A549 (cell line): ENCODE results near the gene ZFYVE9. TPM values are rescaled to one million over a fixed set of nuclear protein-coding genes. Genes with fewer than 3 reads are reported as not detected.
A peak's percentile ranks its signal among the peaks of the same experiment; 100 is the strongest.
"Not testable (repeated sequence)": the region's sequence is repeated elsewhere in the genome, so short reads cannot be mapped to it uniquely, and the experiment has no call there.

Experiments
- ATAC-seq, 2 experiments: fragments of 200-7000 bp in 1 of 2; fragments of >200 bp in 1 of 2; cut with Nextera tagmentation in 1 of 2; cut with Tn5 transposase in 1 of 2; 3 replicates each; pipeline versions ENCODE4 v1.8.0 to v1.9.1; 2018 to 2020; ENCODE audit warnings: mild to moderate bottlenecking in 1 of 2, moderate library complexity in 1 of 2
- CTCF ChIA-PET: fragments of 300-600 bp; sonication (Branson Sonifier 250); formaldehyde crosslinking; extraction: SDS; loops from one replicate; lab custom pipeline; 2021; ENCODE audit warnings: antibody characterized with exemption, inconsistent platforms; lab: Yijun Ruan, JAX
- POLR2A ChIA-PET: fragments of 350-600 bp; formaldehyde crosslinking; extraction: SDS; loops from one replicate; lab custom pipeline; 2021; ENCODE audit warnings: antibody characterized with exemption, inconsistent platforms; lab: Yijun Ruan, JAX
- DNase-seq, 2 experiments: peaks; one replicate each; pipeline versions ENCODE4 v3.0.0 to v3.0.0-alpha.2; 2011 to 2016; ENCODE audit warnings: low read depth in 1 of 2, low spot score in 1 of 2
- FAIRE-seq: peaks from 2 replicates; lab custom pipeline; 2011; peaks lifted over from hg19 to GRCh38; lab: Jason Lieb, UNC
- H3K27ac ChIP-seq, 2 experiments: fragments of >200 bp; sonication (Bioruptor Twin); formaldehyde crosslinking; 3 replicates each; pipeline ENCODE4 v1.5.1; 2016 to 2017
- H3K4me1 ChIP-seq: fragments of >200 bp; sonication (Bioruptor Twin); formaldehyde crosslinking; 3 replicates; pipeline ENCODE4 v1.6.1; 2016
- H3K4me2 ChIP-seq: fragments of >200 bp; sonication (Bioruptor Twin); formaldehyde crosslinking; 3 replicates; pipeline ENCODE4 v1.6.1; 2016
- H3K4me3 ChIP-seq: fragments of >200 bp; sonication (Bioruptor Twin); formaldehyde crosslinking; 3 replicates; pipeline ENCODE4 v1.5.1; 2016
- H3K9me3 ChIP-seq: fragments of >200 bp; sonication (Bioruptor Twin); formaldehyde crosslinking; 3 replicates; pipeline ENCODE4 v1.6.1; 2016
- BHLHE40 ChIP-seq: IDR thresholded peaks from 2 replicates; pipeline ENCODE4 v1.6.1; 2012; ENCODE audit warnings: low read depth, low read length, inconsistent platforms
- CBX2 ChIP-seq: fragments of 200-600 bp; sonication (generic); IDR thresholded peaks from 2 replicates; pipeline ENCODE4 v1.6.1; 2016; ENCODE audit warnings: low read depth, mild to moderate bottlenecking, borderline replicate concordance
- CBX8 ChIP-seq: fragments of 200-600 bp; sonication (generic); IDR thresholded peaks from 2 replicates; pipeline ENCODE4 v1.6.1; 2016
- CHD4 ChIP-seq: fragments of 200-600 bp; sonication (generic); IDR thresholded peaks from 2 replicates; pipeline ENCODE4 v1.6.1; 2016; ENCODE audit warnings: antibody characterized with exemption, mild to moderate bottlenecking, borderline replicate concordance
- CTCF ChIP-seq: fragments of >200 bp; sonication (Bioruptor Twin); formaldehyde crosslinking; IDR thresholded peaks from 3 replicates; pipeline ENCODE4 v1.5.1; 2016
- EHF ChIP-seq: fragments of 250-450 bp; sonication (Bioruptor Pico); IDR thresholded peaks from 2 replicates; pipeline ENCODE4 v1.5.0; 2020; ENCODE audit warnings: mild to moderate bottlenecking
- FOSB ChIP-seq: fragments of 250-450 bp; sonication (Bioruptor Pico); IDR thresholded peaks from 2 replicates; pipeline ENCODE4 v1.5.0; 2020; ENCODE audit warnings: mild to moderate bottlenecking, moderate library complexity
- FOXS1 ChIP-seq: fragments of 250-450 bp; sonication (Bioruptor Pico); IDR thresholded peaks from 2 replicates; pipeline ENCODE4 v1.5.0; 2020; ENCODE audit warnings: mild to moderate bottlenecking, moderate library complexity
- GATA3 ChIP-seq: IDR thresholded peaks from 2 replicates; pipeline ENCODE4 v1.6.1; 2012; ENCODE audit warnings: borderline replicate concordance
- HDAC2 ChIP-seq: fragments of 200-600 bp; sonication (generic); IDR thresholded peaks from 2 replicates; pipeline ENCODE4 v1.6.1; 2016
- HES2 ChIP-seq: fragments of >200 bp; sonication (Bioruptor Twin); formaldehyde crosslinking; IDR thresholded peaks from 2 replicates; pipeline ENCODE4 v1.6.1; 2016
- HMGXB4 ChIP-seq: fragments of 250-450 bp; sonication (Bioruptor Pico); IDR thresholded peaks from 2 replicates; pipeline ENCODE4 v1.5.0; 2021; ENCODE audit warnings: mild to moderate bottlenecking, moderate library complexity, borderline replicate concordance
- HOXA7 ChIP-seq: fragments of 250-450 bp; sonication (Bioruptor Pico); IDR thresholded peaks from 2 replicates; pipeline ENCODE4 v1.5.0; 2020; ENCODE audit warnings: mild to moderate bottlenecking, moderate library complexity
- HOXB13 ChIP-seq: fragments of 250-450 bp; sonication (Bioruptor Pico); IDR thresholded peaks from 2 replicates; pipeline ENCODE4 v1.5.0; 2020; ENCODE audit warnings: low read depth, mild to moderate bottlenecking, moderate library complexity
- JUNB ChIP-seq: fragments of >200 bp; sonication (Bioruptor Twin); formaldehyde crosslinking; IDR thresholded peaks from 2 replicates; pipeline ENCODE4 v1.6.1; 2016
- KDM5A ChIP-seq: fragments of 200-600 bp; sonication (generic); IDR thresholded peaks from 2 replicates; pipeline ENCODE4 v1.6.1; 2016; ENCODE audit warnings: antibody characterized with exemption, mild to moderate bottlenecking
- MAFK ChIP-seq: fragments of 450-650 bp; IDR thresholded peaks from 2 replicates; pipeline ENCODE4 v1.6.1; 2014; ENCODE audit not compliant: partially characterized antibody
- NFE2L2 ChIP-seq: fragments of 150-350 bp; conservative IDR thresholded peaks from 2 replicates; pipeline ENCODE4 v1.6.1; 2014; ENCODE audit warnings: low read length
- POLR2A ChIP-seq: IDR thresholded peaks from 2 replicates; pipeline ENCODE4 v1.6.1; 2012; ENCODE audit warnings: mild to moderate bottlenecking, low read length
- SREBF2 ChIP-seq: fragments of 450-650 bp; IDR thresholded peaks from 2 replicates; pipeline ENCODE4 v1.6.1; 2014; ENCODE audit warnings: mild to moderate bottlenecking, moderate library complexity
- WGBS: methylation state at CpG from one replicate; pipeline ENCODE4 v1.1.6; 2017; ENCODE audit errors: missing lambda C conversion rate; 5-methylcytosine and 5-hydroxymethylcytosine counted together
- polyA plus RNA-seq, 4 experiments: library from polyadenylated mRNA; depleted of rRNA in 3 of 4; stranded (reverse); fragments of >200 nt; fragmentation: RNase III in 1 of 4; extraction: RNeasy Plus Mini Kit Qiagen cat#74134 plus additional on column Dnase treatment in 1 of 4; gene quantifications; 2 replicates in 3 of 4; 3 replicates in 1 of 4; pipeline ENCODE4 v1.2.3, GENCODE V29; 2011 to 2017
- TF ChIP-seq, protein P1 (sequence below): fragments of 200-600 bp; sonication (generic); IDR thresholded peaks from 2 replicates; pipeline ENCODE4 v1.6.1; 2016; ENCODE audit warnings: antibody characterized with exemption, mild to moderate bottlenecking, moderate library complexity
- TF ChIP-seq, protein P2 (sequence below): fragments of >200 bp; sonication (Bioruptor Twin); formaldehyde crosslinking; IDR thresholded peaks from 3 replicates; pipeline ENCODE4 v1.6.1; 2016

The ZFYVE9 gene
- polyA plus RNA-seq, 2 of the 4 experiments (the other 2 are of a cell fraction): 7.1 to 11.9 TPM

DNA sequence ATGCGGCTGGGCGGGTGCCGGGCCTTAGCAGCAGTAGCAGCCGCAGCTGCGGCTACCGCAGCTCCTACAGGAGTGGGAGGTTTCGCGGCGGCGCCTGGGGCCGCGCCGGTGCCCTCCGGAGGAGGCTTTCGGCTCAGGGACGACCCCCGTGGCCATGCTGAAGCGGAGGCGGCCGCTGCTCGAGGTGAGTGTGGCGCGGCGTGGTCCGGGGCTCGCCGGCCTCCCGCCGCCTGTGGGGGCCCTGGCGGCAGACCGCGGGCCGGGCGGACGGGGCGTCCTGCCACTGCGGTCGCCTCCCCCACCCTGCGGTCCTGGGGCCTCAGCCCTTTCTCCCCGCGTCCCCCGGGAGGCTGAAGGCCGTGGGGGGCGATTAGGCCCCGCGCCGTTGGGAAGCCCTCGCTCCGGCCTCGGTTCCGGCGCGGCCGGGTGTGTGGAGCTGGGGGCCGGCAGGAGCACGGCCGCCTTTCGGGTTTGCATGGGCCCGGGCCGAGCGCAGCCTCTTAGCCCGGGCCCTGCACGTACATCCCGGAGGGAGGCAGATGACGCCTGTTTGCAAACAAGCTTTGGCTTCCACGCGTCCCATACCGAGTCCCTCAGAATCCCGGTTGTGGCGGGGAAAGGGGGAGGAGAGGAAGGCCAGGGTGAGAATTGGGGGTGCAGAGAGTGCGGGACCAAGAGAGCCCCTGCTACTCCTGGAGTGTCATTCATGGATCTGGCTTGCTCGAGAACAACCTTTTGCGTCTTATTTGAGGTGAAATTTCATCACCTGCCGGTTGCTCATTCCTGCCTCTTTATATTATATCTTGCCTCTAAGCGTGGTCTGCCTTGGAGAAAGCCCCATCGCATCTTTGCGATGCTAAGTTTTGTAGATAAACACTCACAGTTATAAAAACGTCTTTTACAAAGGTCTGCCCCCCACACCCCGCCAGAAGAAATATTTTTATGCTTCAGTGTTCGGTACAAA is 613 bp downstream of the ZFYVE9 start (continued):
- TF ChIP-seq HMGXB4 (CRISPR knock-in tag): no peak
- TF ChIP-seq, protein P1, sequence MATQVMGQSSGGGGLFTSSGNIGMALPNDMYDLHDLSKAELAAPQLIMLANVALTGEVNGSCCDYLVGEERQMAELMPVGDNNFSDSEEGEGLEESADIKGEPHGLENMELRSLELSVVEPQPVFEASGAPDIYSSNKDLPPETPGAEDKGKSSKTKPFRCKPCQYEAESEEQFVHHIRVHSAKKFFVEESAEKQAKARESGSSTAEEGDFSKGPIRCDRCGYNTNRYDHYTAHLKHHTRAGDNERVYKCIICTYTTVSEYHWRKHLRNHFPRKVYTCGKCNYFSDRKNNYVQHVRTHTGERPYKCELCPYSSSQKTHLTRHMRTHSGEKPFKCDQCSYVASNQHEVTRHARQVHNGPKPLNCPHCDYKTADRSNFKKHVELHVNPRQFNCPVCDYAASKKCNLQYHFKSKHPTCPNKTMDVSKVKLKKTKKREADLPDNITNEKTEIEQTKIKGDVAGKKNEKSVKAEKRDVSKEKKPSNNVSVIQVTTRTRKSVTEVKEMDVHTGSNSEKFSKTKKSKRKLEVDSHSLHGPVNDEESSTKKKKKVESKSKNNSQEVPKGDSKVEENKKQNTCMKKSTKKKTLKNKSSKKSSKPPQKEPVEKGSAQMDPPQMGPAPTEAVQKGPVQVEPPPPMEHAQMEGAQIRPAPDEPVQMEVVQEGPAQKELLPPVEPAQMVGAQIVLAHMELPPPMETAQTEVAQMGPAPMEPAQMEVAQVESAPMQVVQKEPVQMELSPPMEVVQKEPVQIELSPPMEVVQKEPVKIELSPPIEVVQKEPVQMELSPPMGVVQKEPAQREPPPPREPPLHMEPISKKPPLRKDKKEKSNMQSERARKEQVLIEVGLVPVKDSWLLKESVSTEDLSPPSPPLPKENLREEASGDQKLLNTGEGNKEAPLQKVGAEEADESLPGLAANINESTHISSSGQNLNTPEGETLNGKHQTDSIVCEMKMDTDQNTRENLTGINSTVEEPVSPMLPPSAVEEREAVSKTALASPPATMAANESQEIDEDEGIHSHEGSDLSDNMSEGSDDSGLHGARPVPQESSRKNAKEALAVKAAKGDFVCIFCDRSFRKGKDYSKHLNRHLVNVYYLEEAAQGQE: no peak
- TF ChIP-seq POLR2A: 0 out of 2 replicates have a peak, but pooled peaks have one; percentile 13
- TF ChIP-seq CBX8: no peak
- no peak for TF ChIP-seq HES2
- TF ChIP-seq EHF (CRISPR knock-in tag): no peak
- no peak for TF ChIP-seq NFE2L2
- TF ChIP-seq HDAC2: no peak
- TF ChIP-seq FOSB (CRISPR knock-in tag): no peak
- TF ChIP-seq BHLHE40: no peak
- TF ChIP-seq GATA3: no peak
- no peak for TF ChIP-seq KDM5A
- TF ChIP-seq HOXA7 (CRISPR knock-in tag): no peak
- TF ChIP-seq, protein P2, sequence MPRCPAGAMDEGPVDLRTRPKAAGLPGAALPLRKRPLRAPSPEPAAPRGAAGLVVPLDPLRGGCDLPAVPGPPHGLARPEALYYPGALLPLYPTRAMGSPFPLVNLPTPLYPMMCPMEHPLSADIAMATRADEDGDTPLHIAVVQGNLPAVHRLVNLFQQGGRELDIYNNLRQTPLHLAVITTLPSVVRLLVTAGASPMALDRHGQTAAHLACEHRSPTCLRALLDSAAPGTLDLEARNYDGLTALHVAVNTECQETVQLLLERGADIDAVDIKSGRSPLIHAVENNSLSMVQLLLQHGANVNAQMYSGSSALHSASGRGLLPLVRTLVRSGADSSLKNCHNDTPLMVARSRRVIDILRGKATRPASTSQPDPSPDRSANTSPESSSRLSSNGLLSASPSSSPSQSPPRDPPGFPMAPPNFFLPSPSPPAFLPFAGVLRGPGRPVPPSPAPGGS: no peak
- TF ChIP-seq CTCF: peak; percentile 27; the same call in 2 of the 3 replicates
- no peak for TF ChIP-seq MAFK
- TF ChIP-seq CBX2: no peak

DNA sequence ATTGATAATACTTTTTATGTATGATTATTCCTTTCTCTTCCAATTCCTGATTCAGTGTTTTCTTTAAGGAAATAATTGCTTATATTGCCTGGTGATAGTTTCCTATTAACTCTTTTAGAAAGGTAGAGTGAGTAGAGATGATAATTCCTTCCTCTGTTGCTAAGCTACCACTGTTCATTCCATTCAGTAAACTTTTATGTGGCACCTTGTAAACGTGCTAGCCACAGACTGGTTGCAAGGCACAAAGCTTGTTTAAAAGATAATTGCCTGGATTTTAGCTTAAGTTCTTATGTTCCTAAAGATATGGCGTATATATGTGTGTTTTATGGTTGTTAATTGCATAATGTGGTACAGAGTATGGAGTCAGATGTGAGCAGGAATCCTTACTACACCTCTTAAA is 3.2 kb downstream of the ZFYVE9 start:
- CTCF ChIA-PET: interaction anchor here (0.9 to 1.0 kb wide), 2 partner anchors 9 to 166 kb away, joined by 3 to 4 read pairs; no protein-coding TSS in a partner anchor
- Histone ChIP-seq H3K4me3 (no peak overlapping the region), H3K27ac (no peak overlapping the region), H3K9me3 (no peaks in the 10 kb centered on the region), H3K4me2 (no peak overlapping the region)
- WGBS: 69% methylated on average over 2 of the region's 2 CpGs
- DNase-seq: no peak
- FAIRE-seq: no peak
- no peak for ATAC-seq
- TF ChIP-seq HDAC2 (no peak), FOSB (CRISPR knock-in tag) (no peak), CHD4 (no peak), JUNB (no peak), HOXB13 (CRISPR knock-in tag) (no peak), FOXS1 (CRISPR knock-in tag) (no peak), CBX8 (no peak), KDM5A (no peak), SREBF2 (no peak)
- TF ChIP-seq, all 56 proteins: peak for 0
- H3K4me1 ChIP-seq: peaks cover 8% of the 10 kb centered on the region; the same call in 2 of the 3 replicates
- POLR2A ChIA-PET: interaction anchor here (0.6 kb wide), 1 partner anchor 203 kb away, joined by 3 read pairs; no protein-coding TSS in a partner anchor

DNA sequence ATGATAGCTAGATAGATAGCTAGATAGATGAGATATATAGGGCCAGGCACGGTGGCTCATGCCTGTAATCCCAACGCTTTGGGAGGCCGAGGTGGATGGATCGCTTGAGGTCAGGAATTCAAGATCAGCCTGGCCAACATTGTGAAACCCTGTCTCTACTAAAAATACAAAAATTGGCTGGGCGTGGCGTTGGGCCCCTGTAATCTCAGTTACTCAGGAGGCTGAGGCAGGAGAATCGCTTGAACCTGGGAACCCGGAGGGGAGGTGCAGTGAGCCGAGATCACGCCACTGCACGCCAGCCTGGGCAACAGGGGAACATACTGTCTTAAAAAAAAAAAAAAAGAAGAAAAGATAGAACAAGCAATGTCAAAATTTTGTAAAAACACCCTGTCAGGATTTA is 8.6 kb downstream of the ZFYVE9 start:
- POLR2A ChIA-PET, H3K27ac ChIP-seq, H3K9me3 ChIP-seq, CTCF ChIA-PET, H3K4me2 ChIP-seq, FAIRE-seq, DNase-seq, H3K4me3 ChIP-seq, ATAC-seq, H3K4me1 ChIP-seq: not testable (repeated sequence)
- 88% methylated on average over 11 of the region's 11 CpGs for WGBS
